HG03575 (cell line): ENCODE results near the gene KCNJ15.

Experiments used
- ATAC-seq: cut with Tn5 transposase; IDR thresholded peaks from one replicate; pipeline ENCODE4 v1.9.1; 2021; ENCODE audit not compliant: unreplicated experiment, insufficient number of reproducible peaks, low FRiP score; ENCODE audit errors: extremely low read depth

KCNJ15 gene

DNA sequence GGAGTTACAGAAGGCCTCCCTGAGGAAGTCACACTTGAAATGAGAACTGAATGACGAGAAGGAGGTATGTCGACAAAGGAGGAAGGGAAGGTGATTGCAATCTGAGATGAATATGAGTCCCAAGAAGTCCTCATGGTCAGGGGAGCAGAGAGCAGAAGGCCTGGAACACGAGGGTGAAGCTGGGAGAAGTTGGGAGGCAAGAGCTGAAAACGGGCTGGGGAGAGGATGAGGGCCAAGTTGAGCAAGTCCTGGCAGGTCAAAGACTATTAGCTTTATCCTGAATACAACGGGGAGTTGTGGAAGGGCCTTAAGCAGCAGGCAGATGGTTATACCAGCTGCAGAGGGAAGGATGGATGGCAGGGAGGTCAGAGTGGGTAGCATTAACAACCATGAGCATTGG, 89.5 kb downstream of the KCNJ15 start:
- ATAC-seq = no peak

DNA sequence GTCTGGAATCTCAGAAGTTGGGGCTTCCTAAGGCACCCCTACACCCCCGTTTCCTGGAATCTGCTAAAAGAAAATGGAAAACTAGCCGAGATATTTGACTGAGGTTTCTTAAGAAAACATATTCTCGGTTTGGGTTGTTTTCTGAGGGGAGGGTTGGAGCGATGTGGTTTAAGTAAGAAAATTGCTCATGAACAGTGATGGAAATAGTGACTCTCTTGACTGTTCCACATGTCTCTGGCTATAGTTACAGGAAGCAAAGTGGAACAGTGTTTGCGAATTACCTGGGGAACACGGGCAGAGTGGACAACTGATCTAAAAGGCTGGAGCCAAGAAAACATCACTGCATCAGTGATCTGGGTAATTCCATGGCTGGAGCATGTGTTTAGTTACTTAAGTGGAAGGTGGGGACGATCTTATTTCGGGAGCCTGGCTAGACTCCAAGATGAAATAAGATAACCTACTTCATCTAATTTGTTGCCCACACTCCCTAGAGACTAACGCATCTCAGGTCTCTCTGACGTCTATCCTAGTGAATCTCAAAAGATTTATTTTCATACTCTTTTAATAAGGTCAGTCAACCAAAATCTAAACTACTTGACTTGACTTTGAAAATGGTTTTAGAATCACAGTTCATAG, 92.4 kb downstream of the KCNJ15 start:
- ATAC-seq = no peak

DNA sequence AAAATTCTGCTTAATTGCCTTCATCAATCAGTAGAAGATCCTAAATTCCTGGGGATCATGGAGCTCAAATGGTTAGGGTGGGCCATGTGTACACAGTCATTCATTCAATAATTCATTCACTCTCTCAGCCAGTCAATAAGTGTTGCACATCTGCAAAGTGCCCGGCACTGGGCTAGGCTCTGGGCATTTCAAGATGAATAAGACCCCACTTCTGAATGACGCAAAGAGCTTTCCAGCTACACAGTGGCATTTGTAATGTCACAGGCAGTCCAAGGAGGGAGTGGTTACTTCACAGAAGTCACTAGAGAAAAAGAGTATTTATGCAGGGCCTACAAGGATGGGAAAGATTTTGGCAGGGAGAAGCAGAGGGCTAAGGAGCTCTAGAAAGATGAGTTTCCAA, 93.2 kb downstream of the KCNJ15 start:
- ATAC-seq = no peak

DNA sequence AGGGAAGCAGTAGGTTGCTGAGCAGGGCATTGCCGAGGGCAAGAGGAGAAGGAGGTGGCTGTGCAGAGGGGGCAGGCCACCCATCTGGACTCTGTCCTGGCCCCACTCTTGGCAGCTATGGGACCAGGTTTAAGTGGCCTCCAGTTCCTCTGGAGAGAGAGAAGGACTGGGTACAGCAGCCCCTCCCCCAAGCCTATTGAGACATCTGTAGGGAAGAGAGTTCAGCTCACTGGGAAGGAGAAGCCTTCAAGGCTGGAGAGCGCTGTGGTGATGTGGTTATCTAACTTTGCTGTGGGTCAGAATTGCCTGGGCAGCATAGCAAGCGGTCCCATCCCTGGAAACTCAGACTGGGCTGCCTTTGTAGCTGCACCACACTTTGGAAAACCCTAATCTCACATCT, 93.9 kb downstream of the KCNJ15 start:
- no peak for ATAC-seq

DNA sequence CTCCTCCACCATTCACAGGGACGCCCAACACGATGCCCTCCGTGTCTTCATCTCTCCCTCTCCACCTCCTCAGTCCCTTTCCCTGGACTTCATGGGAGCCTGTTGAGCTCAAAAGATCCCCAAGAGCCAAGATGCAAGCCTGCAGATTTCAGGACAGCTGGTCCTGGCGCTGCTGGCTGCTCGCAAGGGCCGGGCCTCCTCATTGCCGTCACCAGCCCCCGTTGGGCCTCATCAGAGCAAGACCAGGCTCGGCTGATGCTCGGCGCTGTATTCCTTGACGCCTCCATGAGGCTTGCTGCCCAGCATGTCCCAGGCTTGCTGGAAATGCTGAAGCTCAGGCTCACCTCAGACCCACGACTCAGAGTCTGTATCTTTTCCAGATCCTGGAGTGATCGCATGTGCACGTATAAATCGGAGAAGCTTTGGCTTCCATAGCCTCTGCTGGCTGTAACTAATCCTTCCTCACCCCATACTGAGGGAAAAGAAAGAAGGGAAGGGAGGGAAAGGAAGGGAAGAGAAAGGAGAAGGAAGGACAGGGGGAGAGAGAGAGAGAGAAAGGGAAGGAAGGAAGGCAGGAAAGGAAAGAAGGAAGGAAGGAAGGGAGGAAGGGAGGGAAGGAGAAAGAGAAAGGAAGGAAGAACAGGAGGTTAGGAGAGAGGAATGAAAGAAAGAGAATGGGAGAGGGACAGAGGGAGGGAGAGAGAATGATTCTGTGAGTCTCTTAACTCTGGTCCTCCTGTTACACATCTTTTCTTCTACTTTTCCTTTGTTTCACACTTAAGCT, 94.6 kb downstream of the KCNJ15 start:
- no peak for ATAC-seq

DNA sequence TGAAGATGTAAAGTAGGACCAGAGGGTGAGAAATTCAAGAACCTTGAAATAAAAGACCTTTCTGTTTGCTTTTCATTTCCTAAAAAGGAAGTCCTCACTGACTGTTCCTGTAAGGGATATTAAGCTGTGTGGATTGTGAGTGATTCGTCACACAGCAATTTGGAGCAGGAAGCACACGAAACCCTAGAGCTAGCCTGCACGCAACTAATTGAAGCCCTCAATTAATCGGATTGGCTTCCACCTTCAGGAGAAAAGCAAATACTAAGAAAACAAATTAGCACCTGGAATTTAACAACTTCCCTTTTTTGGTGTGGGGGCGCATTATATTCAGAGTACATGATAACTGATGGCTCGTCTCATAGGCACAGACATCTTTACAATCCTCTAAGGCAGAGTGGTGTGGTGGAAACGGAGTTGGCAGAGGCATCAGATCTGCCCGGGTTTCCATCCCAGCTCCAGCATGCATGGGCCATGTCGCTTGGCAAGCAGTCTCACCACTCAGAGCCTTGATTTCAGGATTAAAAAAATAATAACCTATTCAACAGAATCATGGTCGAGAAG, 95.2 kb downstream of the KCNJ15 start:
- ATAC-seq = no peak

DNA sequence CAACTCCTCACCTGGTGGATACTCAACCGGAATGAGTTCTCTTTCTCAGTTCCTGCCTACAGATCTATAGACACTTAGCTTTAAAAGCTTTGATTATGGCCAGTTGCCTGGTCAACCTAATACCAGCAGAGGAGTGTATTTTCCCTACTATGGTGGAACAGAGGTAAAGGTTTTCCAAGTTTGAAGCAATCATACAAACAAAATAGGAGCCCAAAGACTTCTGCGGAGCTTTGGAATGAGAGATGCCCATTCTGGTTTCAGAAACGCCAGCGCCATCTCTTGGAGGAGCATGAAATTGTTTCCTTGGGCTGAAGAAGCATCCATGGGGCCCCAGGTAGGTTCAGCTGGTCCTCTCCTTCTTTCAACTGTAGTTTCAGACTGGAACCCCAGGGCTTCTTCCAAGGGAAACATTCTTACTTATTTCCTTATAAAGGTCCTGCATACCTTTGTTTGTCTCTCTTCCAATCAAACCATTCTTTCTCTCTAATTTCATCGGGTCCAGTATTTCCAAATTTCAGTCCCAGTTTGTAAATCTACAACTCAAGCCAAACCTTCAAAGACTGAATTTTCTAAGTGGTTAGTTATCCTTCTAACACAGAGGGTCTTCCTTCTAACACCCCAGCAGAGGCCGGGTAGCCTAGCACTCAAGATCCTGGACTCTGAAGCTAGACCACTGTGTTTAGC, 95.9 kb downstream of the KCNJ15 start:
- no peak for ATAC-seq

DNA sequence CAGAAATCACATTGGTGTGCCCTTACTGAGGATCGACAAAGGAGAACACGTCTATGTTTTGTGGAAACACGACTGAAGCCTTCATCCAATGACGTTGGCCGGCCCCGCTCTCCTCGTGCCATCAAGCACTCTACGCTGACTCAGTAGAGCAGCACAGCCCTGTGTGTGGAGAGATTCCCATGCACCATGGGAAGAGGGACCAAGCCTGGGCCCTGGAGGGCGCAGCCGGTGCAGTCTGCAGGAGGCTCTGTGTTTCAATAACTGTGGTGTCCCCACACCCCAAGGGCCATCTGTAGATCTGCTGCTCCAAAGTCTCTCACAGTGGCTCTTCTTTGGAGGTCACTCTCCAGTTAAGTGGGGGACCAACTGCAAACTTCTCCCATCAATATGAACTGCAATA, 97.4 kb downstream of the KCNJ15 start:
- ATAC-seq = no peak

DNA sequence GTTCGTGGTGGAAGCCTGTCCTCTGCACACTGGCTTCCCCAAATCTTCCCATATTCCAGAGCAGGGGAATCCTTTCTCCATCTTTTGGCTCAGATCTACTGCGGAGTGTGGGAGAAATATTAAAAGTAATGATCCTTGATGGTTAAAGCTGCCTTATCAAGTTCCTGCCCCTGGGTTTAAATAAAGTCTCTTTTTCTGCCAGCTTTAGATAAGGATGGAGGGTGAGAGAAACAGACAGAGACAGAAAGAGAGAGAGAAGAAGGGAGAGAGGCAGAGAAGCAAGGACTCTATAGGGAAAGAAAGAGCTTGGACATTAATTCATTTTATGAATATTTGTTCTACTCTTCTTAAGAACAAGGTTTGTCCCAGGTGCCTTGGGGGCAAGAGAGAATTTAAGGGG, 98.0 kb downstream of the KCNJ15 start:
- no peak for ATAC-seq

DNA sequence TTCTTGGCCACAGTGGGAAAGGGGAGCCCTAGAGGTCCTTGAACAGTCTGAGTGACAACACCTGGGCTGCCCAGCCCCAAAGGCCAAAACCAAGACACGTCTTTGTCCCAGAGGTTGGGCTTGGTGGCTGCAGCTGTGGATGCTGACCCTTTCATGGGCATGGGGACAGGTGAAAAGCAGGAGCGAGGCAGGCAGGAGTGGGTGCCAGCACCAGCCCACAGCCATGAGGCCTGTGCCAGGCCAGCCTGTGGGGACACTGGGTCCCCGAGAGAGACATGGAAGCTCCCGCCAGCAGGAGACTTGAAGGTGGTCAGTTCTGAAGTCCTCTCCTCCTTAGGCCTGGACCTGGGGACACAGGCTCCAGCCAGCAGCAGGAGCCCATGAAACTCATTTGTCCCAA, 98.6 kb downstream of the KCNJ15 start:
- ATAC-seq = no peak

DNA sequence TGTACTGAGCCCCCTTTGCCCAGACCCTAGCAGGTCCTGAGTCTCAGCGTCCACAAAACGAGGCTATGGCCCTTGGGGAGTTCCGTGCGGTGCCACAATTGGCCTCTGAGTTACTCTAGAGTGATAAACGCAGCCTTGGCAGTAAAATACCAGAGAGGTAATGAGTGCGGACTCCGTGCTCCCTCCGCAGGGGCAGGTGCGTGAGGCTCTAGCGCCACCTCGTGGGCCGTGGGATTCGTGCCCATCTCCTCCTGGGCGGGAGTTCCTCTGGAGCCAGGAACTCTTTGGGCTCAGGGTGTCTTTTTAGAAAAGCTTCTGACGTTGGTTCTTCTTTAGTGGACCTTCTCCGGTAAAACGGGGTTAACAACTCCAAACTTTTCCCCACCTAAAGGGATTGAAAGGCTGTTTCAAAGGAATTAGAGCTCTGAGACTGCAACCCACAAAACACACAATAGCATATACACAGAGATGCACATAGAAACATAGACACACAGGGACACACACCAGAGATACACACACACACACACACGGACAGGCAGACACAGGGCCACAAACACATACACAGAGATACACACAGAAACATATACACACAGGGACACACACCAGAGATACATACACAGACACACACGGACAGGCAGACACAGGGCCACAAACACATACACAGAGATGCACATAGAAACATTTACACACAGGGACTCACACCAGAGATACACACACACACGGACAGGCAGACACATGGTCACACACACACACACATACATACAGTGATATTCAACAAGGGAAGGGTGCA, 99.4 kb downstream of the KCNJ15 start:
- no peak for ATAC-seq
